RWPE2 (cell line): Measurements from ENCODE around the gene NOL4L.

ENCODE experiments used
- ATAC-seq: fragments of 200-7000 bp; cut with Tn5 transposase; 3 replicates; pipeline ENCODE4 v1.9.1; 2021; ENCODE audit warnings: low read depth
- DNase-seq: peaks from one replicate; pipeline ENCODE4 v3.0.0-alpha.2; 2020; ENCODE audit warnings: low spot score
- H3K27ac ChIP-seq: fragments of 450-650 bp; 2 replicates; pipeline ENCODE4 v1.5.1; 2017; ENCODE audit warnings: mild to moderate bottlenecking; ENCODE audit not compliant: poor library complexity, severe bottlenecking
- H3K27me3 ChIP-seq: fragments of 250-450 bp; sonication (Bioruptor Pico); 2 replicates; pipeline ENCODE4 v1.5.1; 2021; ENCODE audit warnings: mild to moderate bottlenecking, moderate library complexity; ENCODE audit not compliant: insufficient read depth, poor library complexity, severe bottlenecking
- H3K36me3 ChIP-seq: fragments of 250-450 bp; sonication (Bioruptor Pico); 2 replicates; pipeline ENCODE4 v1.5.1; 2020; ENCODE audit warnings: low read depth, mild to moderate bottlenecking, moderate library complexity
- H3K4me1 ChIP-seq: fragments of 250-450 bp; sonication (Bioruptor Pico); 2 replicates; pipeline ENCODE4 v1.5.1; 2021; ENCODE audit warnings: mild to moderate bottlenecking, moderate library complexity; ENCODE audit not compliant: insufficient read depth, poor library complexity, severe bottlenecking
- H3K4me3 ChIP-seq: fragments of 250-450 bp; sonication (Bioruptor Pico); 2 replicates; pipeline ENCODE4 v1.5.1; 2021; ENCODE audit warnings: mild to moderate bottlenecking, moderate library complexity; ENCODE audit not compliant: severe bottlenecking
- H3K9me3 ChIP-seq: fragments of 250-450 bp; sonication (Bioruptor Pico); 2 replicates; pipeline ENCODE4 v1.5.1; 2021; ENCODE audit warnings: mild to moderate bottlenecking, moderate library complexity; ENCODE audit not compliant: severe bottlenecking
- CTCF ChIP-seq: fragments of 450-650 bp; IDR thresholded peaks from one replicate; pipeline ENCODE4 v1.5.1; 2017; ENCODE audit warnings: mild to moderate bottlenecking, moderate library complexity; ENCODE audit not compliant: poor library complexity, severe bottlenecking

The NOL4L gene

DNA sequence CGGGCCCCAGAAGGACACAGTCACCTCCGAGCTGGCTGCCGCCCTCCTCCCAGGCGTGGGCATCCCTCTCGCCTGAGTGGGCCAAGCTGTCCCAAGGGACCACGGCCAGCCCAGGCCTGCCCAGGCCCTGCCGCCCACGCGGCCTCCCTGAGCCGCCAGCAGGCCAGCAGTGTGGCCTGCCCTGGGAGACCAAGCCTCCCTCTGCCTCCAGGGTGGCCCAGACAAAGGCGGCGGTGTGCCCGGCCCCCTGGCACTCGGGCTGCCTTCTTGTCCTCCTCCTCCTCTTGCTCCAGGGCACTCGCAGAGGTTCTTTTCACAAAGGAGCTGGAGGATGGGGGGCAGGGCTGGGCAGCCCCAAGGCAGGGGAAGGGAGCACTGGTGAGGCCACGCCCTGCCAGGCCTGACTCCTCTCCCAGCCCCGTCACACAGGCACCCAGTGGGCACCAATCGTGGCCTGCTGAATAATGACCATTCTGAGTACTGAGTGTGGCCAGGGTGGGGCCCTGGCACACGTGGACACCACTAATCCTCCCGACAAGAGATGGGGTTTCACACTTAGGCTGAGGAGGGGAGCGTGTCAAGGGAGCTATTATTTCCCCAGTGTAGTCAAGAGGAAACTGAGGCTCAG is 25.3 kb downstream of the NOL4L start:
- no peaks in the 10 kb centered on the region for H3K36me3 ChIP-seq
- no peaks in the 10 kb centered on the region for H3K27me3 ChIP-seq
- H3K27ac ChIP-seq, result no peak overlapping the region
- DNase-seq (no peak), ATAC-seq (peak; percentile 27)
- H3K9me3 ChIP-seq, result no peaks in the 10 kb centered on the region
- TF ChIP-seq CTCF, result no peak
- H3K4me3 ChIP-seq, result no peak overlapping the region
- no peaks in the 10 kb centered on the region for H3K4me1 ChIP-seq

DNA sequence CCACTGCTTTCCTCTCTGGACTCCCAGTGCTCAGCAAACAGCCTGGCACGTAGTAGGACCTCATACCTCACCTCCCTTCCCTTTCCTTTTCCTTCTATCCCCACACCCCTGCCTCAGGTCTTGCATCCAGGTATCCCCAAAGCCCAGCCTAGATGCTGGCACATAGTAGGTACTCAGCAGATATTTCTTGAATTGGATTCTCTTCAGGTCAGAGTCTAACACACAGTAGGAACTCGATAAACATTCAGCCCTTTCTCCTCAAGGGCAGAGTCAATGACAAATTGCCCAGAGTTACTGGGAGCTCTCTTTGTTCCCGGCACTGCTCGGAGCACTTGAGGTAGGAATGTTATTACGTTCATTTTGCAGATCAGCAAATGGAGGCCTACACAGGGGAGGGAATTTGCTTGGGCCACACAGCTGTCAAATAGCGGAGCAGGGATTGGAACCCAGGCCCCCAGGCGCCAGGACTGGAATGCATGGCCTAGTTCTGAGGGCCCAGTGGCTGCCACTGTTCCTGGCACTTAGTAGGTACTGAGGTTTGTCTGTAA is 25.9 kb downstream of the NOL4L start:
- TF ChIP-seq CTCF, result no peak

DNA sequence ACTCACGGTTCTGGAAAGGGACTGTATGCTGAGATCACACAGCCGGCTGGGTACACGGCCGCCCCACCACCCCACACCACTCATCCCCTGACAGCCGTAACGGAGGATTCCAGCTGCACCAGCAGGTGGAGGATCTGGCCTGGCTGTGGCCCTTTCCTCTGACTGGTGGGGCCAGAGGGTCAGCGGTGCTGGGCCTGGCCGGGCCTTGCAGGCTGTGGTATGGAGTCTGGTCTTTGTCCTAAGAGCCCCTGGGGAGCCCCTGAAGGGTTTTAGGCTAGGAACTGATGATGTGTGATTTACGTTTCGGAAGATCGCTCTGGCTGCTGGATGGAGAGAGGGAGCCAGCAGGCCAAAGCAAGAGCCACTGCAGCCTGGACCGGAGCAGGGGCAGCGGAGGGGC is 26.6 kb downstream of the NOL4L start:
- no peak overlapping the region for H3K27ac ChIP-seq
- H3K27me3 ChIP-seq, result no peaks in the 10 kb centered on the region
- H3K36me3 ChIP-seq, result no peaks in the 10 kb centered on the region
- H3K4me3 ChIP-seq, result no peak overlapping the region
- H3K9me3 ChIP-seq, result no peaks in the 10 kb centered on the region
- TF ChIP-seq CTCF, result no peak
- ATAC-seq (no peak), DNase-seq (no peak)
- H3K4me1 ChIP-seq, result no peaks in the 10 kb centered on the region

More for the DNA sequence above, 25.9 kb downstream of the NOL4L start:
- Histone ChIP-seq H3K4me1 (no peaks in the 10 kb centered on the region), H3K27me3 (no peaks in the 10 kb centered on the region), H3K4me3 (no peak overlapping the region), H3K36me3 (no peaks in the 10 kb centered on the region), H3K27ac (no peak overlapping the region), H3K9me3 (no peaks in the 10 kb centered on the region)
- DNase-seq (no peak), ATAC-seq (no peak)

GRCh38 chr20:32557319-32557718 is 27.8 kb downstream of the NOL4L start:
- no peaks in the 10 kb centered on the region for H3K9me3 ChIP-seq
- ATAC-seq, result no peak
- H3K4me3 ChIP-seq, result no peak overlapping the region
- no peak for TF ChIP-seq CTCF
- no peaks in the 10 kb centered on the region for H3K36me3 ChIP-seq
- DNase-seq, result no peak
- H3K27ac ChIP-seq, result no peak overlapping the region
- H3K27me3 ChIP-seq, result no peaks in the 10 kb centered on the region
- no peaks in the 10 kb centered on the region for H3K4me1 ChIP-seq
